Neural crest cell (in vitro differentiated cells): ENCODE measurements around the gene ITGA6. TPM values are rescaled to one million over a fixed set of nuclear protein-coding genes. Genes with fewer than 3 reads are reported as not detected.

Experiments
- DNase-seq: peaks from one replicate; pipeline ENCODE4 v3.0.0; 2021; ENCODE audit warnings: low read depth, mixed read lengths, low spot score
- H3K27ac Mint-ChIP-seq: one replicate; pipeline ENCODE4 v1.8.0; 2021; ENCODE audit warnings: mild to moderate bottlenecking, mixed read lengths; ENCODE audit not compliant: unreplicated experiment
- H3K27me3 Mint-ChIP-seq: 2 replicates; pipeline ENCODE4 v1.8.0; 2021; ENCODE audit warnings: low read depth, mild to moderate bottlenecking, mixed read lengths
- H3K36me3 Mint-ChIP-seq: 2 replicates; pipeline ENCODE4 v1.8.0; 2021; ENCODE audit warnings: low read depth, mild to moderate bottlenecking, mixed read lengths
- H3K4me1 Mint-ChIP-seq: 2 replicates; pipeline ENCODE4 v1.8.0; 2021; ENCODE audit warnings: mixed read lengths
- H3K4me3 Mint-ChIP-seq: one replicate; pipeline ENCODE4 v1.8.0; 2021; ENCODE audit warnings: mild to moderate bottlenecking, mixed read lengths
- H3K9me3 Mint-ChIP-seq: 2 replicates; pipeline ENCODE4 v1.8.0; 2021; ENCODE audit warnings: mixed read lengths
- CTCF ChIP-seq: fragments of 200-600 bp; sonication (generic); conservative IDR thresholded peaks from 2 replicates; pipeline ENCODE4 v1.5.0; 2021; ENCODE audit warnings: antibody characterized with exemption, mild to moderate bottlenecking
- total RNA-seq: library from RNA; stranded (reverse); gene quantifications from 2 replicates; pipeline ENCODE4 v1.2.1, GENCODE V29; 2021

The ITGA6 gene
- total RNA-seq, 1 donor from 2014 or later: 37.7 TPM

- H3K36me3 Mint-ChIP-seq: no peaks in the 10 kb centered on the region
- no peak for DNase-seq
- peaks cover 4% of the 10 kb centered on the region for H3K27me3 Mint-ChIP-seq
- peak overlapping the region; percentile 23 for H3K4me3 Mint-ChIP-seq
- H3K27ac Mint-ChIP-seq: no peak overlapping the region
- H3K4me1 Mint-ChIP-seq: peaks cover 36% of the 10 kb centered on the region
- no peaks in the 10 kb centered on the region for H3K9me3 Mint-ChIP-seq
- no peak for TF ChIP-seq CTCF
Observed at GRCh38 chr2:172431463-172431862, 4.1 kb downstream of the ITGA6 start.

GRCh38 chr2:172431993-172432392 is 4.6 kb downstream of the ITGA6 start:
- no peaks in the 10 kb centered on the region for H3K36me3 Mint-ChIP-seq
- H3K9me3 Mint-ChIP-seq: no peaks in the 10 kb centered on the region
- H3K27ac Mint-ChIP-seq: no peak overlapping the region
- peaks cover 34% of the 10 kb centered on the region for H3K4me1 Mint-ChIP-seq
- TF ChIP-seq CTCF: no peak
- H3K4me3 Mint-ChIP-seq: no peak overlapping the region
- DNase-seq: no peak
- peaks cover 1% of the 10 kb centered on the region for H3K27me3 Mint-ChIP-seq

GRCh38 chr2:172433144-172433543 is 5.8 kb downstream of the ITGA6 start:
- Mint-ChIP-seq H3K9me3 (no peaks in the 10 kb centered on the region), H3K4me3 (no peak overlapping the region), H3K27me3 (no peaks in the 10 kb centered on the region), H3K27ac (no peak overlapping the region), H3K4me1 (peaks cover 33% of the 10 kb centered on the region), H3K36me3 (no peaks in the 10 kb centered on the region)
- no peak for TF ChIP-seq CTCF
- no peak for DNase-seq

- no peak for DNase-seq
- H3K27ac Mint-ChIP-seq: no peak overlapping the region
- H3K4me1 Mint-ChIP-seq: peaks cover 28% of the 10 kb centered on the region
- H3K9me3 Mint-ChIP-seq: no peaks in the 10 kb centered on the region
- TF ChIP-seq CTCF: no peak
- H3K36me3 Mint-ChIP-seq: no peaks in the 10 kb centered on the region
- H3K27me3 Mint-ChIP-seq: no peaks in the 10 kb centered on the region
- no peak overlapping the region for H3K4me3 Mint-ChIP-seq
Observed at GRCh38 chr2:172434821-172435605, 7.6 kb downstream of the ITGA6 start.

- H3K9me3 Mint-ChIP-seq: no peaks in the 10 kb centered on the region
- no peak overlapping the region for H3K4me3 Mint-ChIP-seq
- peaks cover 26% of the 10 kb centered on the region for H3K4me1 Mint-ChIP-seq
- no peak for TF ChIP-seq CTCF
- H3K27me3 Mint-ChIP-seq: no peaks in the 10 kb centered on the region
- H3K27ac Mint-ChIP-seq: no peak overlapping the region
- no peak for DNase-seq
- H3K36me3 Mint-ChIP-seq: no peaks in the 10 kb centered on the region
Observed at GRCh38 chr2:172435606-172435911, 8.2 kb downstream of the ITGA6 start.
